BE2C (cell line): ENCODE results near the gene LRRC8C.
"Not testable (repeated sequence)": the region's sequence is repeated elsewhere in the genome, so short reads cannot be mapped to it uniquely, and the experiment has no call there.

Source experiments
- DNase-seq: peaks from one replicate; pipeline ENCODE4 v3.0.0-alpha.2; 2020
- H3K27me3 ChIP-seq: fragments of 250-450 bp; sonication (Bioruptor Pico); 2 replicates; pipeline ENCODE4 v1.5.1; 2020; ENCODE audit warnings: mild to moderate bottlenecking
- H3K36me3 ChIP-seq: fragments of 250-450 bp; sonication (Bioruptor Pico); 2 replicates; pipeline ENCODE4 v1.5.1; 2020; ENCODE audit warnings: mild to moderate bottlenecking
- H3K4me1 ChIP-seq: fragments of 250-450 bp; sonication (Bioruptor Pico); 2 replicates; pipeline ENCODE4 v1.5.1; 2020
- H3K4me3 ChIP-seq: 2 replicates; pipeline ENCODE4 v1.5.1; 2011; ENCODE audit warnings: low read depth, low read length
- H3K9me3 ChIP-seq: fragments of 250-450 bp; sonication (Bioruptor Pico); 2 replicates; pipeline ENCODE4 v1.5.1; 2020
- TF ChIP-seq, protein P1 (sequence below): IDR thresholded peaks from 2 replicates; pipeline ENCODE4 v1.5.1; 2012; ENCODE audit warnings: mild to moderate bottlenecking, low read depth, low read length

The LRRC8C gene

DNA sequence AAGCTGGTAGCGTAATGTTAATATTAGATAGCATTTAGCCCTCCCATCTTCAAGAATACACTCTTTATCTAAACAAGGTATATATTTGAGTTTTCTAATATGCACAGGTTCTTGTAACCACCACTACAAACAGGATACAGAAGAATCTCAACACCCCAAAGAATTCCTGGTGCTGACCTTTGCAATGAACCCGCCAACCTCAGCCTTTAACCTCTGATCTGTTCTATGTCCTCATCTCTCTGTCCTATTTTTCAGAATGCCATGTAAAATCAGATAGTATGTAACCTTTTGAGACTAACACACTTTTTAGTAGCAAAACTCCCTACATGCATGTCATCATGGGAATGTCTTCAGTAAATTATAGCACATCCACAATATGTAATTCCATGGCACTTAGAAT, 71.1 kb downstream of the LRRC8C start:
- no peaks in the 10 kb centered on the region for H3K27me3 ChIP-seq
- no peak overlapping the region for H3K4me3 ChIP-seq
- no peaks in the 10 kb centered on the region for H3K4me1 ChIP-seq
- no peaks in the 10 kb centered on the region; the same call in 1 of the 2 replicates for H3K9me3 ChIP-seq
- no peak for DNase-seq
- no peaks in the 10 kb centered on the region for H3K36me3 ChIP-seq
- TF ChIP-seq, protein P1, sequence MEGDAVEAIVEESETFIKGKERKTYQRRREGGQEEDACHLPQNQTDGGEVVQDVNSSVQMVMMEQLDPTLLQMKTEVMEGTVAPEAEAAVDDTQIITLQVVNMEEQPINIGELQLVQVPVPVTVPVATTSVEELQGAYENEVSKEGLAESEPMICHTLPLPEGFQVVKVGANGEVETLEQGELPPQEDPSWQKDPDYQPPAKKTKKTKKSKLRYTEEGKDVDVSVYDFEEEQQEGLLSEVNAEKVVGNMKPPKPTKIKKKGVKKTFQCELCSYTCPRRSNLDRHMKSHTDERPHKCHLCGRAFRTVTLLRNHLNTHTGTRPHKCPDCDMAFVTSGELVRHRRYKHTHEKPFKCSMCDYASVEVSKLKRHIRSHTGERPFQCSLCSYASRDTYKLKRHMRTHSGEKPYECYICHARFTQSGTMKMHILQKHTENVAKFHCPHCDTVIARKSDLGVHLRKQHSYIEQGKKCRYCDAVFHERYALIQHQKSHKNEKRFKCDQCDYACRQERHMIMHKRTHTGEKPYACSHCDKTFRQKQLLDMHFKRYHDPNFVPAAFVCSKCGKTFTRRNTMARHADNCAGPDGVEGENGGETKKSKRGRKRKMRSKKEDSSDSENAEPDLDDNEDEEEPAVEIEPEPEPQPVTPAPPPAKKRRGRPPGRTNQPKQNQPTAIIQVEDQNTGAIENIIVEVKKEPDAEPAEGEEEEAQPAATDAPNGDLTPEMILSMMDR = no peak

DNA sequence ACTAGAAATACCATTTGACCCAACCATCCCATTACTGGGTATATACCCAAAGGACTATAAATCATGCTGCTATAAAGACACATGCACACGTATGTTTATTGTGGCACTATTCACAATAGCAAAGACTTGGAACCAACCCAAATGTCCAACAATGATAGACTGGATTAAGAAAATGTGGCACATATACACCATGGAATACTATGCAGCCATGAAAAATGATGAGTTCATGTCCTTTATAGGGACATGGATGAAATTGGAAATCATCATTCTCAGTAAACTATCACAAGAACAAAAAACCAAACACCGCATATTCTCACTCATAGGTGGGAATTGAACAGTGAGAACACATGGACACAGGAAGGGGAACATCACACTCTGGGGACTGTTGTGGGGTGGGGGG, 72.0 kb downstream of the LRRC8C start:
- not testable (repeated sequence) for DNase-seq, H3K4me1 ChIP-seq

DNA sequence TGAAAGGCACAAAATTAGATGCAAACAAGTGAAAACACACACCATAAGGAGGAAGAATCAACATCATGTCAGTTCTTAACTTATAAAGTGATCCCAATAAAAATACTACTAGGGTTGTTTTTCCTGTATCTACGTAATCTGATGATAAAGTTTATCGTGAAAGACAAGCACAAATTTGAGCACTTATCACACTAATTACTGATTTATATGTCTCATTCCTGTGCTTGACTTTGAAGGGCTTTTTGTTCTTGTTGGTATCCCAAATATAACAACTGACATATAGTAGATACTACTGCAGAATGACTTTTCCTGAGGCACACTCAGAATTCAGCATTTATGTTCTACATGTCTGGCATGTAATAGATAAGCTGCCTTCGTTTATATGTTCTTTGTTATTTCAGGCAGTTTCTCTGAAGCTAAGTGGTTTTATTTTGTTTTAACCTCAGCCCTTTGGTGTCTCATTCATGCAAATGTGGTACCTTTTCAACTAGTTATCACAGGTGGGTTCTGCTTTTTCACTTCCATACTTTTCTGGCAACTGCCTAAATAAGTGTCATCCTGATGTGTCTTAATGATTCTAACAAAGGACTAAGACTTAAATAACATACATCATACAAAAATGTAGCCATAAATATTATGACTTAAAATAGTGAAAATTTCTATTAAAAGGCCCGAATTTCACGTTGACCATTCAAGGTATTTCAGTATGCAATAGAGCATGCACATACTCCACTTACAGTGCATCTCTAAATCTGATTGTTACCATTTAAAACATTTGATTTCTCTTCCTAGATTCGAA, 73.2 kb downstream of the LRRC8C start:
- H3K4me3 ChIP-seq = no peak overlapping the region
- no peak for DNase-seq
- no peaks in the 10 kb centered on the region; the same call in 1 of the 2 replicates for H3K9me3 ChIP-seq
- H3K36me3 ChIP-seq = no peaks in the 10 kb centered on the region
- H3K27me3 ChIP-seq = no peaks in the 10 kb centered on the region
- H3K4me1 ChIP-seq = no peaks in the 10 kb centered on the region
- TF ChIP-seq, protein P1 = no peak

More for the DNA sequence above, 72.0 kb downstream of the LRRC8C start:
- not testable (repeated sequence) for H3K27me3 ChIP-seq, H3K36me3 ChIP-seq, H3K9me3 ChIP-seq, H3K4me3 ChIP-seq

DNA sequence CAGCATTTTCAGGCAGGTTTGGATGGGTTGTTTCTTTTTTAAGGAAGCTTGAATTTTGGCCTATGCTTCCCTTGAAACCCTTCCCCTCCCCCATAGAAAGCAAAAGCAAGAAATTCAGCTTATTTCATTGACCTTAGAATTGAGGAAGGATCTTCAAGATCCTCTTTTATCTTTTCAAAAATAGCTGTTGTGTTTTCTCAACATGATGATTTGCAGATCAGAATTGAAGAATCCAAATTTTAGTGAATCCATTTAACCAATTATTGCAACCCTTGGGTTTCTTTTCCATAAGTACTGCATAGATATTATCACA, 73.7 kb downstream of the LRRC8C start:
- no peaks in the 10 kb centered on the region for H3K27me3 ChIP-seq
- no peak overlapping the region for H3K4me3 ChIP-seq
- no peaks in the 10 kb centered on the region for H3K4me1 ChIP-seq
- no peak for DNase-seq
- H3K36me3 ChIP-seq = no peaks in the 10 kb centered on the region
- H3K9me3 ChIP-seq = no peaks in the 10 kb centered on the region; the same call in 1 of the 2 replicates
- TF ChIP-seq, protein P1 = no peak

DNA sequence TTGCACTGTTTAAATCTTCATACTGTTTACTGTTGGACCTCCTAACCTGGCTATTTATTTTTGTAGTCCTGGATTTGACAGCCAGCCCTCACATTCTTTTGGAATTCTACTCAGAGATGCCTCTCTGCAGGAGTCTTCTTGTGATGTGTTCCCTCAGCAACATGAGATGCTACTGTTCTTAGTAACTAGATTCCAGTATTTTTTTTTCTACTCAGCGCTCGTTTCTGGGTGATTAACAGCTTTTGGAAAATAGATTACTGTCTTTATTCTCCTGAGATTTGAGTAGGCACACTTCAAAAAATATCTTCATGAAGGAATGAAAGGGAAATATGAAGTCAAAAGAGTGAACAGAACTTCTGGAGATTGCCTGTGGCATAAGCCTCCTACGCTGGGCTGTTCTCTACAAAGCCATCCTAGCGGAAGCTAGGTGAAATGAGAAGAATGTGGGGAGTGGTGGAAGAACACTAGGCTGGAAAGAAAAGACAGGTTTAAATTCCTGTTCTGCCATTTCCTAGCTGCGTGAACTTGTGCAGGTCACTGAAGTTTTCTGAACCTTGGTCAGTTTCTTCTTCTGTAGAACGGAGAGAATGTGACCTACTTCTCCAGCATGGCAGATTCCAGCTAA, 75.9 kb downstream of the LRRC8C start:
- TF ChIP-seq, protein P1 = no peak
- no peak for DNase-seq
- no peaks in the 10 kb centered on the region for H3K4me1 ChIP-seq

DNA sequence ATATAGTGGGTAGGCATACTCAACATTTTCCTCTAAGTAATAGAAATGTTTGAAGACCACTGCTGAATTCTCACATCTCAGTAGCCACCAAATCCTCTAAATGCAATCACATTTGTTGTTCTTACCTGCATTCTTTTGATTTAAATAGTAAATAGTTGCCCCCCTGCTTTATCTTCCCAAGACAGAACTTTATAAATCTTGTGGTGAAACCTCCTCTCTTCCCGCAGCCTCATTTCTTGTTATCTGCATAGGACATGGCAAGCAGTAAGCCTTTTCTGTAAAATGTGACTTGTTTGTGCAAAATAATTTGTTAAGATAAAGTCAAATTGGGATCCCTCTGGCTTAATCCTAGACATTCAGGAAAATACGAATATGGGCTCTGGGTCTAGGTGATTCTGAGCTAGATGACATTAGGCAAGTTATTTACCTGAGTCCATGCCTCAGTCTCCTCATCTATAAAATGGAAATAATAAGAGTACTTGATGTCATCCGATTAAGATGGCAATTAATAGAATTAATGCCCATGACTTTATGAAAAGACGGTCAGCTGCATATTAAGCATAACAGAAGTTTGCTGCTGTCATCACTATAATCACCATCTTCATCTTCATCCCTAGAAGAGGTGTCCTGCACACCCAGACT, 77.7 kb downstream of the LRRC8C start:
- no peaks in the 10 kb centered on the region for H3K4me1 ChIP-seq
- no peak overlapping the region for H3K4me3 ChIP-seq
- no peak for DNase-seq
- TF ChIP-seq, protein P1 = no peak
- H3K9me3 ChIP-seq = no peaks in the 10 kb centered on the region
- no peaks in the 10 kb centered on the region for H3K27me3 ChIP-seq
- no peaks in the 10 kb centered on the region for H3K36me3 ChIP-seq

More for the DNA sequence above, 75.9 kb downstream of the LRRC8C start:
- H3K27me3 ChIP-seq = no peaks in the 10 kb centered on the region
- H3K4me3 ChIP-seq = no peak overlapping the region
- H3K9me3 ChIP-seq = no peaks in the 10 kb centered on the region; the same call in 1 of the 2 replicates
- H3K36me3 ChIP-seq = no peaks in the 10 kb centered on the region
